Gastrocnemius medialis (tissue), 4 donors: ENCODE data around the gene MYO9B. TPM values are rescaled to one million over a fixed set of nuclear protein-coding genes. Genes with fewer than 3 reads are reported as not detected.

Source experiments
- ATAC-seq, 2 donors: fragments of 150-250 bp; one replicate each; pipeline ENCODE4 v1.9.1; 2016
- DNase-seq, 2 donors: peaks; one replicate each; pipeline ENCODE4 v3.0.0-alpha.2; 2019
- H3K27ac ChIP-seq, 4 donors: fragments of 200-600 bp; sonication (generic); 1 replicate in 1 of 4; 2 replicates in 3 of 4; pipeline ENCODE4 v1.5.1; 2016 to 2018; ENCODE audit warnings: mild to moderate bottlenecking in 2 of 4, moderate library complexity in 1 of 4
- H3K27me3 ChIP-seq, 3 donors: fragments of 200-600 bp; sonication (generic) in 2 of 3; 1 replicate in 1 of 3; 2 replicates in 2 of 3; pipeline versions ENCODE4 v1.5.1 to v1.6.0; 2016 to 2019; ENCODE audit warnings: mild to moderate bottlenecking in 1 of 3, moderate library complexity in 1 of 3
- H3K36me3 ChIP-seq, 2 donors: fragments of 200-600 bp; sonication (generic) in 1 of 2; one replicate each; pipeline ENCODE4 v1.5.1; 2017 to 2018
- H3K4me1 ChIP-seq, 2 donors: fragments of 200-600 bp; sonication (generic) in 1 of 2; one replicate each; pipeline ENCODE4 v1.5.1; 2016 to 2017; ENCODE audit warnings: mild to moderate bottlenecking in 2 of 2
- H3K4me3 ChIP-seq, 4 donors: fragments of 200-600 bp; sonication (generic) in 3 of 4; 1 replicate in 1 of 4; 2 replicates in 3 of 4; pipeline ENCODE4 v1.5.1; 2016 to 2019; ENCODE audit warnings: mild to moderate bottlenecking in 2 of 4
- H3K9me3 ChIP-seq, 3 donors: fragments of 200-600 bp; sonication (generic) in 2 of 3; 1 replicate in 1 of 3; 2 replicates in 2 of 3; pipeline ENCODE4 v1.5.1; 2016 to 2019
- POLR2A ChIP-seq, 2 donors: fragments of 450-650 bp; IDR thresholded peaks; one replicate each; pipeline ENCODE4 v1.6.1; 2017; ENCODE audit warnings: antibody characterized with exemption in 2 of 2, mild to moderate bottlenecking in 2 of 2, moderate library complexity in 2 of 2
- in situ Hi-C, 4 donors: fragments of 200-750 bp; cut with MboI; loops; one replicate each; pipeline versions ENCODE4 v1.15.0 to v1.8.0; 2017; ENCODE audit warnings: low sequenced_read_pairs in 4 of 4
- intact Hi-C: fragments of 100-400 bp; cut with DNase I; formaldehyde crosslinking; loops from one replicate; pipeline ENCODE4 v1.15.1; 2023; ENCODE audit warnings: low total_unique reads
- total RNA-seq, 4 donors: library from RNA; depleted of rRNA; stranded (reverse); fragments of >200 nt; gene quantifications; one replicate each; pipeline versions ENCODE4 v1.1.0 to v1.2.3, GENCODE V29; 2016
- TF ChIP-seq, protein P1 (sequence below), 5 experiments: fragments of 450-650 bp in 3 of 5; fragments of 200-600 bp in 2 of 5; sonication (generic) in 2 of 5; IDR thresholded peaks in 4 of 5; conservative IDR thresholded peaks in 1 of 5; 1 replicate in 4 of 5; 2 replicates in 1 of 5; pipeline ENCODE4 v1.5.1; 2016 to 2019; ENCODE audit warnings: antibody characterized with exemption in 5 of 5, mild to moderate bottlenecking in 3 of 5, moderate library complexity in 3 of 5

MYO9B gene
- total RNA-seq, 4 donors from 2014 or later: 20.0 to 22.1 (median 20.7) TPM

DNA sequence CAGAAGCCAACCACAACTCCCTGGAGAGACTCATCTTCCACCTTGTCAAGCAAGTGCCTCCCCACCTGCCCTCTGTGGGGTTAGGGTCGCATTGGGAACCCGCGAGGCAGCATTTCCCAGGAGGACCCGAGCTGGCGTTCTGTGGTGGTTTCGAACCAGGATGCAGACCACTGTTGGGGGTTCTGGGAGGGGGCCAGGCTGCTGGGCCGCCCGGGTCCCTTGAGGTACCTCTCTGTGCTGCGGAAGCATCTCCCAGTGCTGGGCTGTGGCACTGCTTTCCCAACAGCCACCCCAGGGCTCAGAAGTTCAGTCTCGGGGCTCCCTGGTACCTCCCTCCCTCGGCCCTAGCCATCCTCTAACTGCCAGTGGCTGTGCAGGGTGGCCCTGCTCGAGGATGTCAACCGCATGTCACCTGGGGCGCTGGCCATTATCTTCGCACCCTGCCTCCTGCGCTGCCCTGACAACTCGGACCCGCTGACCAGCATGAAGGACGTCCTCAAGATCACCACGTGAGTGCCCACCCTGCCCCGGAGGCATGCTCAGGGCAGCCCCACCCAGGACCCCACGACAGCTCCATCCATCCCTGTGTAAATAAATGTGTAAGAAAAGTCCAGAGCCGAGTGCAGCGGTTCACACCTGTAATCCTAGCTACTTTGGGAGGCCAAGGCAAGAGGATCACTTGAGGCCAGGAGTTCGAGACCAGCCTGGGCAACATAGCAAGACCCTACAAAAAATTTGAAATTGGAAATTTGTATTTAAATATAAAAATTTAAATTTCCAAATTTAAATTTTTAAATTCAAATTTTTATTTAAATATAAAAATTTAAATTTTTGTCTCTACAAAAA lies 131.4 kb downstream of the MYO9B start:
- no peak for ATAC-seq
- Histone ChIP-seq H3K27ac (no peak overlapping the region), H3K4me1 (no peaks in the 10 kb centered on the region), H3K4me3 (no peak overlapping the region), H3K36me3 (peaks cover 0 to 15% of the 10 kb centered on the region in 2 donors), H3K9me3 (no peaks in the 10 kb centered on the region), H3K27me3 (no peaks in the 10 kb centered on the region)
- in situ Hi-C loops: loop anchor here in 1 of 4 donors (10.0 kb wide), 1 partner anchor 78 kb away; the partner anchor contains the start of gene ANKLE1
- no peak for DNase-seq
- TF ChIP-seq, protein P1, sequence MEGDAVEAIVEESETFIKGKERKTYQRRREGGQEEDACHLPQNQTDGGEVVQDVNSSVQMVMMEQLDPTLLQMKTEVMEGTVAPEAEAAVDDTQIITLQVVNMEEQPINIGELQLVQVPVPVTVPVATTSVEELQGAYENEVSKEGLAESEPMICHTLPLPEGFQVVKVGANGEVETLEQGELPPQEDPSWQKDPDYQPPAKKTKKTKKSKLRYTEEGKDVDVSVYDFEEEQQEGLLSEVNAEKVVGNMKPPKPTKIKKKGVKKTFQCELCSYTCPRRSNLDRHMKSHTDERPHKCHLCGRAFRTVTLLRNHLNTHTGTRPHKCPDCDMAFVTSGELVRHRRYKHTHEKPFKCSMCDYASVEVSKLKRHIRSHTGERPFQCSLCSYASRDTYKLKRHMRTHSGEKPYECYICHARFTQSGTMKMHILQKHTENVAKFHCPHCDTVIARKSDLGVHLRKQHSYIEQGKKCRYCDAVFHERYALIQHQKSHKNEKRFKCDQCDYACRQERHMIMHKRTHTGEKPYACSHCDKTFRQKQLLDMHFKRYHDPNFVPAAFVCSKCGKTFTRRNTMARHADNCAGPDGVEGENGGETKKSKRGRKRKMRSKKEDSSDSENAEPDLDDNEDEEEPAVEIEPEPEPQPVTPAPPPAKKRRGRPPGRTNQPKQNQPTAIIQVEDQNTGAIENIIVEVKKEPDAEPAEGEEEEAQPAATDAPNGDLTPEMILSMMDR (IDR thresholded peaks at IDR 0.05 in 4 of 5, conservative IDR thresholded peaks at IDR 0.05 in 1 of 5): no peak
- TF ChIP-seq POLR2A (IDR thresholded peaks at IDR 0.05): no peak
- intact Hi-C loops: no loop called here

DNA sequence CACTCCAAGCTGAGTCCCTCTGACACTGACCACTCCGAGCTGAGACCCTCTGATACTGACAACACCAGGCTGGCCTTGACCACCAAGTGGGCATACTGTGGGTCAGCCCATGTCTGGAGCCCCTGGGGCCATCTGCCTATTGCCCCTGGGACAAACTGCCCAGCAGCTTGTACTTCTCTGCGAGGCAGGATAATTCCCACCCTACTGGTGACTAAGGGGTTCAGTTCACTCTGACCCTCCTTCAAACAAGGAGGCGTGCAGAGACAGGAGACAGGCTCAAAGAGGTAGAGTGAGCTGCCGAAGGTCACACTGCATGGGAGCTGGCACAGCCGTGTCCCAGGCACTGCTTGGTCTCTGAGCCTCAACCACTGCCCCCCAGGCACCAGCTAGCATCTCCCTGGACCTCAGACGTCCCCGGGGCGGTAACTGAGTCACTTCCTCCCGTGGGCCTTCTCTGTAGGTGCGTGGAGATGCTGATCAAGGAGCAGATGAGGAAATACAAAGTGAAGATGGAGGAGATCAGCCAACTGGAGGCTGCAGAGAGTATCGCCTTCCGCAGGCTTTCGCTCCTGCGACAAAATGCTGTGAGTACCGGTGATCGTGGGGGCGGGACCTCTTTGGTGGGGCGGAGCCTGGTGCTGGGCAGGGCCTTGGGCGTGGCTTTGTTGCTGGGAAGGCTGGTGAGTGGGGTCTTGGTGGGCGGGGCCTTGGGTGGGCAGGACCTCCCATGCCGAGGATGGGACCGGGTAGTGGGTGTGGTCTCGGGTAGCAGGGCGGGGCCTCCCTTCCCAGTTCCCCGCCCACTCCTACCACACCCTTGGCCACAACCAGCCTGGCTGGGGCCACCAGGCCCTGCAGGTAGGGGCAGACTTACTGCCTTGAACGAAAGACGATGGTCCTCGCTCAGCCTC lies 133.8 kb downstream of the MYO9B start:
- in situ Hi-C loops: loop anchor here in 1 of 4 donors (10.0 kb wide), 1 partner anchor 75 kb away; the partner anchor contains the start of gene ANKLE1

DNA sequence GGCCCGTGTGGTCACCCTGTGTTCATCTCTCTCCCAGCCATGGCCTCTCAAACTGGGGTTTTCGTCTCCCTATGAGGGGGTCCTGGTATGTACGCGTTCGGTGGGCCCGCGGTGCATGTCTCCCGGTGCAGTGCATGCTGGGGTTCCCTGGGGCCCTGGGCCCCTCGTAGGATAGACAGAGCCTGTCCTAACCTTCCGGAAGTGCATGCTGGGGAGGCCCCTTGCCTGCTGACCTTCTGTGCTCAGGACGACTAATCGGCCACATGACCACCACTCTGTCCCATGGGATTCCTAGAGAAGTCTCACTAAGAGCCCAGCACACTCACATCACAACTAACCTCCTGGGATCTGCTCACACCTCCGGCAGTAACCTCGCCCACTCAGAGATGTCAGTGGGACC lies 134.7 kb downstream of the MYO9B start:
- Histone ChIP-seq H3K27ac (peak overlapping the region in 1 of 4 donors; percentile 9), H3K4me3 (no peak overlapping the region), H3K4me1 (peaks cover 5 to 7% of the 10 kb centered on the region in 2 donors), H3K9me3 (no peaks in the 10 kb centered on the region), H3K36me3 (peaks cover 0 to 4% of the 10 kb centered on the region in 2 donors), H3K27me3 (no peaks in the 10 kb centered on the region)
- in situ Hi-C loops: no loop called here
- TF ChIP-seq, protein P1 (IDR thresholded peaks at IDR 0.05 in 4 of 5, conservative IDR thresholded peaks at IDR 0.05 in 1 of 5): no peak
- no peak for TF ChIP-seq POLR2A (IDR thresholded peaks at IDR 0.05)
- ATAC-seq (no peak), DNase-seq (no peak)
- intact Hi-C loops: loop anchor here (10.0 kb wide), 1 partner anchor 725 kb away; the partner anchor contains the start of gene CCDC124

More for the DNA sequence above, 133.8 kb downstream of the MYO9B start:
- TF ChIP-seq POLR2A (IDR thresholded peaks at IDR 0.05): no peak
- TF ChIP-seq, protein P1 (IDR thresholded peaks at IDR 0.05 in 4 of 5, conservative IDR thresholded peaks at IDR 0.05 in 1 of 5): no peak
- ATAC-seq: no peak
- peaks cover under 1% of the 10 kb centered on the region in 2 donors for H3K4me1 ChIP-seq
- DNase-seq: no peak
- H3K27me3 ChIP-seq: no peaks in the 10 kb centered on the region
- no peaks in the 10 kb centered on the region for H3K9me3 ChIP-seq
- H3K27ac ChIP-seq: no peak overlapping the region
- intact Hi-C loops: loop anchor here (10.0 kb wide), 1 partner anchor 725 kb away; the partner anchor contains the start of gene CCDC124
- H3K4me3 ChIP-seq: no peak overlapping the region
- H3K36me3 ChIP-seq: peaks cover 0 to 4% of the 10 kb centered on the region in 2 donors

DNA sequence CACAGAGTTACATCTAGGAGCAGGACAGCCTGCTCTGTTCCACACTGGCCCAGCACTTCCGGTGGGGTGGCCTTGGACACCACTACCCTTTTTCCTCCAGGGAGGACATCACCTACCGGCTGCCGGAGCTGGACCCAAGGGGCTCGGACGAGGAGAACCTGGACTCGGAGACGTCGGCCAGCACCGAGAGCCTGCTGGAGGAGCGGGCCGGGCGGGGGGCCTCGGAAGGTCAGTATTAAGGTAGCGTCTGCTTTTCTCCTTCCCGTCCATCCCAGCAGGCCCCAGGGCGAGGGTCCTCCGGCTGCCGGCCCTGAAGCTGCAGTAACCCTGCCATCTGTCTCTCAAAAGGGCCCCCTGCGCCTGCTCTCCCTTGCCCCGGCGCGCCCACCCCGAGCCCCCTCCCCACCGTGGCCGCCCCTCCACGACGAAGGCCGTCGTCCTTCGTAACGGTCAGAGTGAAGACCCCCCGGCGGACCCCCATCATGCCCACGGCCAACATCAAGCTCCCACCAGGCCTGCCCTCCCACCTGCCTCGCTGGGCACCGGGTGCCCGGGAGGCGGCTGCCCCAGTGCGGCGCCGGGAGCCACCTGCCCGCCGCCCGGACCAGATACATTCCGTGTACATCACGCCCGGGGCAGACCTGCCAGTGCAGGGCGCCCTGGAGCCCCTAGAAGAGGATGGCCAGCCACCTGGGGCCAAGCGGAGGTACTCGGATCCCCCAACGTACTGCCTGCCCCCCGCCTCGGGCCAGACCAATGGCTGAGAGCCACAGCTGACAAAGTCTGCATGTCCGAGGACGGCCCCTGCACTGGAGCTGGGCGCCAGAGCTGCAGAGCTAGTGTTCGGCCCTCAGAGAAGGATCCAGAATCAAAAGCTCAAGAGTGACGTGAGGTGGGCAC lies 136.2 kb downstream of the MYO9B start:
- Histone ChIP-seq H3K27me3 (no peaks in the 10 kb centered on the region), H3K4me3 (no peak overlapping the region), H3K4me1 (peaks cover 9 to 14% of the 10 kb centered on the region in 2 donors), H3K36me3 (peaks cover 0 to 4% of the 10 kb centered on the region in 2 donors), H3K27ac (no peak overlapping the region), H3K9me3 (no peaks in the 10 kb centered on the region)
- DNase-seq (no peak), ATAC-seq (no peak)
- in situ Hi-C loops (no loop called here), intact Hi-C loops (loop anchor here (10.0 kb wide), 1 partner anchor 723 kb away; the partner anchor contains the start of gene CCDC124)
- no peak for TF ChIP-seq POLR2A (IDR thresholded peaks at IDR 0.05)
- TF ChIP-seq, protein P1 (IDR thresholded peaks at IDR 0.05 in 4 of 5, conservative IDR thresholded peaks at IDR 0.05 in 1 of 5): no peak
